ENCODE results near the gene ZCCHC9.

Gene ZCCHC9

GRCh38 chr5:81305785-81306184 lies 4.4 kb downstream of the ZCCHC9 start:
- H3K36me3 ChIP-seq (ENCODE audit: control insufficient read depth, insufficient read depth, low read length): no peaks in the 10 kb centered on the region
- H3K27me3 ChIP-seq (ENCODE audit: control insufficient read depth, insufficient read depth, low read length): no peaks in the 10 kb centered on the region
- H3K9me3 ChIP-seq (ENCODE audit: control insufficient read depth, insufficient read depth, low read length): no peaks in the 10 kb centered on the region
- no peaks in the 10 kb centered on the region; the same call in 1 of the 2 replicates for H3K4me1 ChIP-seq (ENCODE audit: control insufficient read depth, insufficient read depth, low read length)
- no peak overlapping the region for H3K4me3 ChIP-seq (ENCODE audit: low read length)
- no peak overlapping the region for H3K27ac ChIP-seq (ENCODE audit: low read length)
- DNase-seq (ENCODE audit: low read depth, low spot score): no peak

GRCh38 chr5:81308836-81309235 lies 7.4 kb downstream of the ZCCHC9 start:
- no peak overlapping the region for H3K27ac ChIP-seq (ENCODE audit: low read length)
- no peak for DNase-seq (ENCODE audit: low read depth, low spot score)
- H3K4me1 ChIP-seq (ENCODE audit: control insufficient read depth, insufficient read depth, low read length): no peaks in the 10 kb centered on the region
- no peaks in the 10 kb centered on the region; the same call in 1 of the 2 replicates for H3K36me3 ChIP-seq (ENCODE audit: control insufficient read depth, insufficient read depth, low read length)
- WGBS (ENCODE audit: insufficient coverage, insufficient read length): no CpG with 5 or more reads among the region's 2 CpGs
- no peak overlapping the region for H3K4me3 ChIP-seq (ENCODE audit: low read length)
- no peaks in the 10 kb centered on the region for H3K27me3 ChIP-seq (ENCODE audit: control insufficient read depth, insufficient read depth, low read length)
- no peaks in the 10 kb centered on the region for H3K9me3 ChIP-seq (ENCODE audit: control insufficient read depth, insufficient read depth, low read length)

- no CpG with 5 or more reads among the region's 1 CpG for WGBS (ENCODE audit: insufficient coverage, insufficient read length)
- no peaks in the 10 kb centered on the region; the same call in 1 of the 2 replicates for H3K36me3 ChIP-seq (ENCODE audit: control insufficient read depth, insufficient read depth, low read length)
- no peaks in the 10 kb centered on the region for H3K27me3 ChIP-seq (ENCODE audit: control insufficient read depth, insufficient read depth, low read length)
These were observed 9.1 kb downstream of the ZCCHC9 start for GRCh38 chr5:81310402-81311063.

DNA sequence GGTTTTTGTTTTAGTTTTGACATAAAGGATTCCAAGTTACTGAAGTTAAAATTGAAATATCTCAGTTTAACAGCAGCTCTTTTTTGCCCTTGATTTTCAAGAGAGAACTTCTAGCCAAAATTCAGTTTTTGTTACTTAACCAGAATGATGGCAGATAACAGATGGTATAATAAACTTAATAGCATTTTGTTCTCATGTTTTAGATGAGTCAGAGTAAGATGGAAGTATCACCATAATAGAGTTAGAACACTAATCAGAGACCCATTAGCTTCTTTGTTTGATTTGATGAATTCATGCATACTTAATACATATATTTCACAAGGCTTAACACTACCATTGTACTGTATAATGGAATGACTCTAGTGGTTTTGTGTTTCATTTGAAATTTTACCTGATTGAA lies 11.9 kb downstream of the ZCCHC9 start:
- no peak overlapping the region for H3K27ac ChIP-seq (ENCODE audit: low read length)
- H3K4me1 ChIP-seq (ENCODE audit: control insufficient read depth, insufficient read depth, low read length): no peaks in the 10 kb centered on the region; the same call in 1 of the 2 replicates
- H3K36me3 ChIP-seq (ENCODE audit: control insufficient read depth, insufficient read depth, low read length): no peaks in the 10 kb centered on the region; the same call in 1 of the 2 replicates
- no peaks in the 10 kb centered on the region for H3K27me3 ChIP-seq (ENCODE audit: control insufficient read depth, insufficient read depth, low read length)
- DNase-seq (ENCODE audit: low read depth, low spot score): no peak
- H3K9me3 ChIP-seq (ENCODE audit: control insufficient read depth, insufficient read depth, low read length): no peaks in the 10 kb centered on the region
- H3K4me3 ChIP-seq (ENCODE audit: low read length): no peak overlapping the region

More at GRCh38 chr5:81310402-81311063, 9.1 kb downstream of the ZCCHC9 start:
- Histone ChIP-seq H3K4me1 (ENCODE audit: control insufficient read depth, insufficient read depth, low read length) (no peaks in the 10 kb centered on the region; the same call in 1 of the 2 replicates), H3K4me3 (ENCODE audit: low read length) (no peak overlapping the region), H3K9me3 (ENCODE audit: control insufficient read depth, insufficient read depth, low read length) (no peaks in the 10 kb centered on the region), H3K27ac (ENCODE audit: low read length) (no peak overlapping the region)
- DNase-seq (ENCODE audit: low read depth, low spot score): no peak

- H3K4me1 ChIP-seq (ENCODE audit: control insufficient read depth, insufficient read depth, low read length): no peaks in the 10 kb centered on the region; the same call in 1 of the 2 replicates
- H3K27ac ChIP-seq (ENCODE audit: low read length): no peak overlapping the region
- whole genome bisulfite sequencing (ENCODE audit: insufficient coverage, insufficient read length): no CpG with 5 or more reads among the region's 3 CpGs
- no peak overlapping the region for H3K4me3 ChIP-seq (ENCODE audit: low read length)
- no peaks in the 10 kb centered on the region for H3K9me3 ChIP-seq (ENCODE audit: control insufficient read depth, insufficient read depth, low read length)
- no peaks in the 10 kb centered on the region; the same call in 1 of the 2 replicates for H3K36me3 ChIP-seq (ENCODE audit: control insufficient read depth, insufficient read depth, low read length)
- H3K27me3 ChIP-seq (ENCODE audit: control insufficient read depth, insufficient read depth, low read length): no peaks in the 10 kb centered on the region
- DNase-seq (ENCODE audit: low read depth, low spot score): no peak
These were observed 12.3 kb downstream of the ZCCHC9 start for GRCh38 chr5:81313686-81314085.

- Histone ChIP-seq H3K36me3 (ENCODE audit: control insufficient read depth, insufficient read depth, low read length) (no peaks in the 10 kb centered on the region; the same call in 1 of the 2 replicates), H3K27ac (ENCODE audit: low read length) (no peak overlapping the region), H3K9me3 (ENCODE audit: control insufficient read depth, insufficient read depth, low read length) (no peaks in the 10 kb centered on the region), H3K4me1 (ENCODE audit: control insufficient read depth, insufficient read depth, low read length) (no peaks in the 10 kb centered on the region; the same call in 1 of the 2 replicates), H3K4me3 (ENCODE audit: low read length) (no peak overlapping the region), H3K27me3 (ENCODE audit: control insufficient read depth, insufficient read depth, low read length) (no peaks in the 10 kb centered on the region)
- WGBS (ENCODE audit: insufficient coverage, insufficient read length): no CpG with 5 or more reads among the region's 3 CpGs
- no peak for DNase-seq (ENCODE audit: low read depth, low spot score)
These were observed 13.2 kb downstream of the ZCCHC9 start for GRCh38 chr5:81314581-81314980.

DNA sequence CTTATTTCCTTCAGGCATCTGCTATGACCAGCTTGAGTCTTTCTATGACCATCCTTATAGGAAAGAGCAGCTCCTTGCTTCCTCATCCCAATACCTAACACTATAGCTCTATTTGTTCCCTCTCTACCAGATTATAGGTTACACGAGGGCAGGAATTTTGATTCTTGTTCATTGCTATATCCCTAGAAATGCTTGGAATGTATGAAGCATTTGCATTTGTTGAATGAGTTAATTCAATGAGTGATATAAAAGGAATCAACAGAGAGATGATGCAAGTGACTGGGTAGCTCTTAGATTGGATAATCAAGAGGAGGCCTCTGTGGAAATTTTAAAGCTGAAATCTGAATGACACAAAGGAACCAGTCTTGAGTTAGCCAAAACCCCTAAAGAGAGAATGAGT lies 13.9 kb downstream of the ZCCHC9 start:
- no peak overlapping the region for H3K27ac ChIP-seq (ENCODE audit: low read length)
- no CpG with 5 or more reads among the region's 1 CpG for WGBS (ENCODE audit: insufficient coverage, insufficient read length)
- H3K36me3 ChIP-seq (ENCODE audit: control insufficient read depth, insufficient read depth, low read length): no peaks in the 10 kb centered on the region; the same call in 1 of the 2 replicates
- H3K9me3 ChIP-seq (ENCODE audit: control insufficient read depth, insufficient read depth, low read length): no peaks in the 10 kb centered on the region
- no peak overlapping the region for H3K4me3 ChIP-seq (ENCODE audit: low read length)
- no peaks in the 10 kb centered on the region for H3K27me3 ChIP-seq (ENCODE audit: control insufficient read depth, insufficient read depth, low read length)
- no peaks in the 10 kb centered on the region; the same call in 1 of the 2 replicates for H3K4me1 ChIP-seq (ENCODE audit: control insufficient read depth, insufficient read depth, low read length)
- DNase-seq (ENCODE audit: low read depth, low spot score): no peak

DNA sequence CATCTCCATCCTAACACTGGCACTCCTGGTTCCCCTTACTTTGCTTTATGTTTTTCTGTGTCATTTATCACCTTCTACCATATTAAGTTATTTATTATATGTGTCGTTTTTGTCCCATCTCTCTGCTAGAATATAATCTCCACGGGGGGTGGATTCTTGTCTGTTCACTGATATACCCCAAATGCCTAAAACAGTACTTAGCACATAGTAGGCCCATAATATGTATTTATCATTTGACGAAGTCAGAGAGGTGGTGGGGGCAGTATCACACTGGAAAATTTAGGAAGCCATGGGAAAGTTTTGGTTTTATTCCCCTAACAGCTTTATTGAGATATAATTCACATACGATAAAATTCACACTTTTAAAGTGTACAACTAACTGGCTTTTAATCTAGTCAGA lies 14.4 kb downstream of the ZCCHC9 start:
- Histone ChIP-seq H3K27me3 (ENCODE audit: control insufficient read depth, insufficient read depth, low read length) (no peaks in the 10 kb centered on the region), H3K4me1 (ENCODE audit: control insufficient read depth, insufficient read depth, low read length) (no peaks in the 10 kb centered on the region; the same call in 1 of the 2 replicates), H3K27ac (ENCODE audit: low read length) (no peak overlapping the region), H3K36me3 (ENCODE audit: control insufficient read depth, insufficient read depth, low read length) (no peaks in the 10 kb centered on the region; the same call in 1 of the 2 replicates), H3K9me3 (ENCODE audit: control insufficient read depth, insufficient read depth, low read length) (no peaks in the 10 kb centered on the region), H3K4me3 (ENCODE audit: low read length) (no peak overlapping the region)
- no CpG with 5 or more reads among the region's 4 CpGs for WGBS (ENCODE audit: insufficient coverage, insufficient read length)
- DNase-seq (ENCODE audit: low read depth, low spot score): no peak

GRCh38 chr5:81316571-81316970 lies 15.2 kb downstream of the ZCCHC9 start:
- Histone ChIP-seq H3K27ac (ENCODE audit: low read length) (no peak overlapping the region), H3K9me3 (ENCODE audit: control insufficient read depth, insufficient read depth, low read length) (no peaks in the 10 kb centered on the region), H3K27me3 (ENCODE audit: control insufficient read depth, insufficient read depth, low read length) (no peaks in the 10 kb centered on the region), H3K36me3 (ENCODE audit: control insufficient read depth, insufficient read depth, low read length) (no peaks in the 10 kb centered on the region; the same call in 1 of the 2 replicates), H3K4me3 (ENCODE audit: low read length) (no peak overlapping the region), H3K4me1 (ENCODE audit: control insufficient read depth, insufficient read depth, low read length) (no peaks in the 10 kb centered on the region; the same call in 1 of the 2 replicates)
- WGBS (ENCODE audit: insufficient coverage, insufficient read length): no CpG with 5 or more reads among the region's 2 CpGs
- no peak for DNase-seq (ENCODE audit: low read depth, low spot score)

GRCh38 chr5:81317536-81317935 lies 16.1 kb downstream of the ZCCHC9 start:
- H3K4me3 ChIP-seq (ENCODE audit: low read length): no peak overlapping the region
- H3K27ac ChIP-seq (ENCODE audit: low read length): no peak overlapping the region
- no peaks in the 10 kb centered on the region for H3K36me3 ChIP-seq (ENCODE audit: control insufficient read depth, insufficient read depth, low read length)
- no peaks in the 10 kb centered on the region; the same call in 1 of the 2 replicates for H3K4me1 ChIP-seq (ENCODE audit: control insufficient read depth, insufficient read depth, low read length)
- DNase-seq (ENCODE audit: low read depth, low spot score): no peak
- no CpG with 5 or more reads among the region's 2 CpGs for WGBS (ENCODE audit: insufficient coverage, insufficient read length)
- no peaks in the 10 kb centered on the region for H3K27me3 ChIP-seq (ENCODE audit: control insufficient read depth, insufficient read depth, low read length)
- H3K9me3 ChIP-seq (ENCODE audit: control insufficient read depth, insufficient read depth, low read length): no peaks in the 10 kb centered on the region

DNA sequence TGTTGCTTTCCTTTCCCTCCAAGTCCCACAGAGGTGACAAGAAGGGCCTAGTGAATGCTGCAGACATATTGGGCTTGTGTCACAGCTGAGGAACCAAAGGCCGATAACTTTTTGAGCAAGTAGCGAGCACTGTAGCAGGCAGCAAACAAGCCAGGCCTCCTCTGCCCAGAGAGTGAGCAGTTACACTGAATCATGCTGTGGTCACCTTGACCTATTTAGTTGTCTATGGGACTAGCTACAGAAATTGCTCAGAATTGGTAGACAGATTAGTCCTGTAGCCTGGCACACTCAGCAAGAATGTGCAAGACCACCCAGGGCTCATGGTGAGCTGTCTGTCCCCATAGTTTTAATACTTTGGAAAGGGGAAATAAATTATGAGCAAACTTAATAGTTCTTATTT lies 25.2 kb downstream of the ZCCHC9 start:
- WGBS (ENCODE audit: insufficient coverage, insufficient read length): no CpG with 5 or more reads among the region's 2 CpGs
- H3K9me3 ChIP-seq (ENCODE audit: control insufficient read depth, insufficient read depth, low read length): no peaks in the 10 kb centered on the region
- no peak for DNase-seq (ENCODE audit: low read depth, low spot score)
- no peaks in the 10 kb centered on the region for H3K4me1 ChIP-seq (ENCODE audit: control insufficient read depth, insufficient read depth, low read length)
- H3K27ac ChIP-seq (ENCODE audit: low read length): no peak overlapping the region
- no peak overlapping the region for H3K4me3 ChIP-seq (ENCODE audit: low read length)
- no peaks in the 10 kb centered on the region for H3K36me3 ChIP-seq (ENCODE audit: control insufficient read depth, insufficient read depth, low read length)
- H3K27me3 ChIP-seq (ENCODE audit: control insufficient read depth, insufficient read depth, low read length): no peaks in the 10 kb centered on the region
